CD4-positive, CD25-positive, alpha-beta regulatory T cell (primary cell): Measurements from ENCODE around the gene DHX30. TPM values are rescaled to one million over a fixed set of nuclear protein-coding genes. Genes with fewer than 3 reads are reported as not detected.
"Not testable (repeated sequence)": the region's sequence is repeated elsewhere in the genome, so short reads cannot be mapped to it uniquely, and the experiment has no call there.

ENCODE experiments used
- ATAC-seq, 2 donors: fragments of 150-1000 bp; cut with Tn5 transposase; one replicate each; pipeline ENCODE4 v1.10.0; 2021; ENCODE audit warnings: low read depth in 2 of 2, moderate number of reproducible peaks in 2 of 2, moderate library complexity in 1 of 2
- DNase-seq, 3 donors: peaks; one replicate each; pipeline versions ENCODE4 v3.0.0 to v3.0.0-alpha.2; 2012 to 2022; ENCODE audit warnings: mixed read lengths in 1 of 3
- H3K27ac ChIP-seq: one replicate; pipeline ENCODE4 v1.7.0; 2013; ENCODE audit warnings: mild to moderate bottlenecking, low read length; ENCODE audit not compliant: insufficient read depth, poor library complexity, severe bottlenecking
- H3K27me3 ChIP-seq: one replicate; pipeline ENCODE4 v1.7.0; 2013; ENCODE audit warnings: low read length; ENCODE audit not compliant: control insufficient read depth, insufficient read depth
- H3K36me3 ChIP-seq: one replicate; pipeline ENCODE4 v1.7.0; 2013; ENCODE audit warnings: mild to moderate bottlenecking, low read length, moderate library complexity; ENCODE audit not compliant: control insufficient read depth, insufficient read depth
- H3K4me1 ChIP-seq: 2 replicates; pipeline ENCODE4 v1.7.0; 2013; ENCODE audit warnings: mild to moderate bottlenecking, low read length; ENCODE audit not compliant: insufficient read depth, control insufficient read depth, poor library complexity, severe bottlenecking
- H3K4me3 ChIP-seq: one replicate; pipeline ENCODE4 v1.7.0; 2013; ENCODE audit warnings: low read depth, mild to moderate bottlenecking, low read length, moderate library complexity
- H3K9me3 ChIP-seq, 2 experiments: 1 replicate in 1 of 2; 2 replicates in 1 of 2; pipeline ENCODE4 v1.7.0; 2013; ENCODE audit warnings: low read length in 2 of 2, mild to moderate bottlenecking in 1 of 2, moderate library complexity in 1 of 2; ENCODE audit not compliant: control insufficient read depth in 2 of 2
- H3K27ac Mint-ChIP-seq, 3 donors: one replicate each; pipeline ENCODE4 v1.8.0; 2020 to 2022; ENCODE audit warnings: mild to moderate bottlenecking in 3 of 3, mixed read lengths in 3 of 3, moderate library complexity in 2 of 3
- H3K27me3 Mint-ChIP-seq: one replicate; pipeline ENCODE4 v1.8.0; 2022; ENCODE audit warnings: mild to moderate bottlenecking, mixed read lengths
- H3K36me3 Mint-ChIP-seq: one replicate; pipeline ENCODE4 v1.8.0; 2020; ENCODE audit warnings: mixed read lengths
- H3K4me1 Mint-ChIP-seq, 4 donors: one replicate each; pipeline ENCODE4 v1.8.0; 2020 to 2022; ENCODE audit warnings: mixed read lengths in 4 of 4, mild to moderate bottlenecking in 1 of 4
- H3K4me3 Mint-ChIP-seq, 4 donors: one replicate each; pipeline ENCODE4 v1.8.0; 2020 to 2022; ENCODE audit warnings: mild to moderate bottlenecking in 4 of 4, mixed read lengths in 4 of 4, moderate library complexity in 3 of 4
- H3K9me3 Mint-ChIP-seq, 7 donors: one replicate each; pipeline ENCODE4 v1.8.0; 2020 to 2022; ENCODE audit warnings: mixed read lengths in 7 of 7, mild to moderate bottlenecking in 3 of 7, moderate library complexity in 2 of 7
- polyA plus RNA-seq, 4 donors: library from polyadenylated mRNA; unstranded; fragments of 300-500 nt; fragmentation: Illumina TruSeq; gene quantifications; one replicate each; pipeline ENCODE4 v1.2.3, GENCODE V29; 2021
- total RNA-seq: library from RNA; stranded (reverse); gene quantifications from one replicate; pipeline ENCODE4 v1.2.3, GENCODE V29; 2022

The DHX30 gene
- 70.7 TPM for total RNA-seq
- 10 to 100 TPM; 34.7 to 48.3 (median 35.0) TPM for polyA plus RNA-seq

GRCh38 chr3:47802734-47803479 lies at the start of gene DHX30:
DHX30 (plus strand) TSS chr3:47803138; CDS start chr3:47810684, 7,546 bp downstream.
- Mint-ChIP-seq H3K27ac (peak within 1 kb of the TSS; percentile 88 to 95 (median 95)), H3K27me3 (peaks cover 4% of the 10 kb centered on the region), H3K4me1 (peaks cover 0 to 30% (median 17%) of the 10 kb centered on the region in 4 donors), H3K36me3 (peaks cover 3% of the 10 kb centered on the region), H3K9me3 (no peaks in the 10 kb centered on the region), H3K4me3 (peak within 1 kb of the TSS; percentile 95 to 99 (median 96))
- ATAC-seq (peak; percentile 93 to 94), DNase-seq (peak; percentile 85 to 89 (median 85))
- Histone ChIP-seq H3K4me3 (peak within 1 kb of the TSS; percentile 90), H3K4me1 (peaks cover 20% of the 10 kb centered on the region), H3K27me3 (no peaks in the 10 kb centered on the region), H3K9me3 (no peaks in the 10 kb centered on the region), H3K36me3 (no peaks in the 10 kb centered on the region), H3K27ac (peak within 1 kb of the TSS; percentile 88)

- no peak for ATAC-seq
- H3K4me3 Mint-ChIP-seq = no peak overlapping the region
- peak overlapping the region in 1 of 3 donors; percentile 56 for H3K27ac Mint-ChIP-seq
These were observed 44.5 kb upstream of the DHX30 start for GRCh38 chr3:47758261-47759025.

GRCh38 chr3:47760207-47760606 lies 42.7 kb upstream of the DHX30 start:
- not testable (repeated sequence) for DNase-seq, H3K27ac ChIP-seq, H3K27me3 Mint-ChIP-seq, H3K9me3 Mint-ChIP-seq, H3K4me3 Mint-ChIP-seq, H3K9me3 ChIP-seq, ATAC-seq, H3K27me3 ChIP-seq, H3K4me3 ChIP-seq, H3K4me1 ChIP-seq
- peaks cover 30% of the 10 kb centered on the region for H3K36me3 ChIP-seq
- H3K4me1 Mint-ChIP-seq = peaks cover 11 to 19% (median 15%) of the 10 kb centered on the region in 4 donors
- peaks cover 17% of the 10 kb centered on the region for H3K36me3 Mint-ChIP-seq
- H3K27ac Mint-ChIP-seq = peak overlapping the region in 1 of 3 donors; percentile 32

More at GRCh38 chr3:47758261-47759025, 44.5 kb upstream of the DHX30 start:
- H3K4me3 ChIP-seq = no peak overlapping the region
- H3K27ac ChIP-seq = no peak overlapping the region
- no peaks in the 10 kb centered on the region for H3K9me3 ChIP-seq
- H3K4me1 Mint-ChIP-seq = peaks cover 9 to 17% (median 13%) of the 10 kb centered on the region in 4 donors
- H3K36me3 ChIP-seq = peaks cover 20% of the 10 kb centered on the region
- no peaks in the 10 kb centered on the region for H3K27me3 Mint-ChIP-seq
- H3K36me3 Mint-ChIP-seq = peaks cover 15% of the 10 kb centered on the region
- no peaks in the 10 kb centered on the region for H3K4me1 ChIP-seq
- no peaks in the 10 kb centered on the region for H3K9me3 Mint-ChIP-seq
- no peak for DNase-seq
- H3K27me3 ChIP-seq = no peaks in the 10 kb centered on the region

- Histone ChIP-seq H3K4me1 (no peaks in the 10 kb centered on the region), H3K36me3 (peaks cover 36% of the 10 kb centered on the region), H3K9me3 (no peaks in the 10 kb centered on the region), H3K27me3 (no peaks in the 10 kb centered on the region), H3K4me3 (no peak overlapping the region), H3K27ac (no peak overlapping the region)
- Mint-ChIP-seq H3K4me3 (no peak overlapping the region), H3K27me3 (no peaks in the 10 kb centered on the region), H3K36me3 (peaks cover 17% of the 10 kb centered on the region), H3K27ac (no peak overlapping the region), H3K4me1 (peaks cover 12 to 23% (median 16%) of the 10 kb centered on the region in 4 donors), H3K9me3 (no peaks in the 10 kb centered on the region)
- DNase-seq (no peak), ATAC-seq (no peak)
These were observed 41.9 kb upstream of the DHX30 start for GRCh38 chr3:47761046-47761445.

GRCh38 chr3:47762233-47762632 lies 40.7 kb upstream of the DHX30 start:
- no peak overlapping the region for H3K4me3 ChIP-seq
- no peaks in the 10 kb centered on the region for H3K27me3 Mint-ChIP-seq
- no peak for DNase-seq
- no peaks in the 10 kb centered on the region for H3K9me3 ChIP-seq
- no peaks in the 10 kb centered on the region for H3K27me3 ChIP-seq
- H3K36me3 ChIP-seq = peaks cover 31% of the 10 kb centered on the region
- peak overlapping the region in 1 of 3 donors; percentile 75 for H3K27ac Mint-ChIP-seq
- no peaks in the 10 kb centered on the region for H3K4me1 ChIP-seq
- no peak for ATAC-seq
- peaks cover 9% of the 10 kb centered on the region for H3K36me3 Mint-ChIP-seq
- H3K4me1 Mint-ChIP-seq = peaks cover 12 to 23% (median 14%) of the 10 kb centered on the region in 4 donors
- no peaks in the 10 kb centered on the region for H3K9me3 Mint-ChIP-seq
- no peak overlapping the region for H3K27ac ChIP-seq
- no peak overlapping the region for H3K4me3 Mint-ChIP-seq

- H3K9me3 ChIP-seq = no peaks in the 10 kb centered on the region
- Mint-ChIP-seq H3K27me3 (no peaks in the 10 kb centered on the region), H3K4me1 (peaks cover 14 to 26% (median 20%) of the 10 kb centered on the region in 4 donors), H3K9me3 (no peaks in the 10 kb centered on the region), H3K27ac (peak overlapping the region in 2 of 3 donors; percentile 43 to 44), H3K4me3 (no peak overlapping the region), H3K36me3 (peaks cover 15% of the 10 kb centered on the region)
- DNase-seq (no peak), ATAC-seq (no peak)
- H3K27ac ChIP-seq = no peak overlapping the region
- peaks cover 40% of the 10 kb centered on the region for H3K36me3 ChIP-seq
- no peaks in the 10 kb centered on the region for H3K4me1 ChIP-seq
- H3K27me3 ChIP-seq = no peaks in the 10 kb centered on the region
- H3K4me3 ChIP-seq = no peak overlapping the region
These were observed 36.8 kb upstream of the DHX30 start for GRCh38 chr3:47766186-47766585.

GRCh38 chr3:47772047-47772446 lies 30.9 kb upstream of the DHX30 start:
- no peak overlapping the region for H3K4me3 ChIP-seq
- no peaks in the 10 kb centered on the region for H3K9me3 ChIP-seq
- H3K36me3 Mint-ChIP-seq = peaks cover 15% of the 10 kb centered on the region
- peak overlapping the region in 1 of 3 donors; percentile 77 for H3K27ac Mint-ChIP-seq
- DNase-seq (no peak), ATAC-seq (no peak)
- no peak overlapping the region for H3K4me3 Mint-ChIP-seq
- no peaks in the 10 kb centered on the region for H3K27me3 Mint-ChIP-seq
- peaks cover 5% of the 10 kb centered on the region for H3K4me1 ChIP-seq
- no peak overlapping the region for H3K27ac ChIP-seq
- peaks cover 13 to 29% (median 21%) of the 10 kb centered on the region in 4 donors for H3K4me1 Mint-ChIP-seq
- no peaks in the 10 kb centered on the region for H3K27me3 ChIP-seq
- peaks cover 31% of the 10 kb centered on the region for H3K36me3 ChIP-seq
- H3K9me3 Mint-ChIP-seq = no peaks in the 10 kb centered on the region
